A673 (cell line): Measurements from ENCODE around the gene TP53I11. TPM values are rescaled to one million over a fixed set of nuclear protein-coding genes. Genes with fewer than 3 reads are reported as not detected.

Experiments used
- BruUV-seq: library from RNA; stranded (reverse); fragments of 400-500 nt; replicated peaks from 2 replicates; lab custom pipeline; 2021; lab: Mats Ljungman, UMichigan
- CTCF ChIA-PET: fragments of 300-600 bp; sonication (Branson Sonifier 250); formaldehyde crosslinking; loops from one replicate; lab custom pipeline; 2022; ENCODE audit warnings: antibody characterized with exemption; lab: Charles Lee
- POLR2A ChIA-PET: fragments of 300-600 bp; sonication (Branson Sonifier 250); formaldehyde crosslinking; loops from one replicate; lab custom pipeline; 2022; ENCODE audit warnings: antibody characterized with exemption; ENCODE audit not compliant: low non-redundant PET; lab: Charles Lee
- DNase-seq: peaks from one replicate; pipeline ENCODE4 v3.0.0-alpha.2; 2015; ENCODE audit warnings: low spot score
- H3K27ac ChIP-seq: fragments of 200-600 bp; sonication (generic); 2 replicates; pipeline ENCODE4 v1.5.1; 2016; ENCODE audit warnings: mixed run types, low read depth, mild to moderate bottlenecking, mixed read lengths, antibody characterized with exemption, low read length; ENCODE audit not compliant: poor library complexity, severe bottlenecking
- H3K27me3 ChIP-seq: fragments of 200-600 bp; sonication (generic); replicated peaks from 2 replicates; pipeline ENCODE4 v1.6.1; 2017; ENCODE audit warnings: mixed run types, low read depth, mild to moderate bottlenecking, mixed read lengths, antibody characterized with exemption, low read length; ENCODE audit not compliant: insufficient read depth, poor library complexity
- H3K36me3 ChIP-seq: fragments of 200-600 bp; sonication (generic); 2 replicates; pipeline ENCODE4 v1.6.1; 2016; ENCODE audit warnings: mixed run types, mild to moderate bottlenecking, mixed read lengths, antibody characterized with exemption, low read length; ENCODE audit not compliant: insufficient read depth, poor library complexity, severe bottlenecking
- H3K4me1 ChIP-seq: fragments of 200-600 bp; sonication (generic); 2 replicates; pipeline ENCODE4 v1.6.1; 2017; ENCODE audit warnings: mixed run types, mild to moderate bottlenecking, mixed read lengths, antibody characterized with exemption, low read length; ENCODE audit not compliant: insufficient read depth, poor library complexity, severe bottlenecking
- H3K4me3 ChIP-seq: fragments of 200-600 bp; sonication (generic); 2 replicates; pipeline ENCODE4 v1.5.1; 2016; ENCODE audit warnings: low read depth, mixed run types, mild to moderate bottlenecking, mixed read lengths, low read length; ENCODE audit not compliant: poor library complexity, severe bottlenecking
- H3K9me3 ChIP-seq: fragments of 200-600 bp; sonication (generic); 2 replicates; pipeline ENCODE4 v1.6.1; 2016; ENCODE audit warnings: mixed run types, low read depth, mild to moderate bottlenecking, mixed read lengths, antibody characterized with exemption, low read length; ENCODE audit not compliant: poor library complexity, severe bottlenecking
- CTCF ChIP-seq: fragments of 300-800, 200-600 bp; sonication (generic); conservative IDR thresholded peaks from 2 replicates; pipeline ENCODE4 v1.5.1; 2017; ENCODE audit warnings: low read depth, mild to moderate bottlenecking, antibody characterized with exemption, low read length, moderate library complexity, mixed read lengths
- EZH2 ChIP-seq: fragments of 200-600 bp; sonication (generic); IDR thresholded peaks from 2 replicates; pipeline ENCODE4 v1.6.1; 2017; ENCODE audit warnings: borderline replicate concordance, low read depth, mild to moderate bottlenecking, mixed read lengths, antibody characterized with exemption, low read length; ENCODE audit not compliant: poor library complexity, severe bottlenecking
- intact Hi-C: fragments of 100-400 bp; cut with micrococcal nuclease; formaldehyde crosslinking; loops from one replicate; pipeline ENCODE4 v1.10.0; 2022; ENCODE audit not compliant: unreplicated experiment
- total RNA-seq: library from RNA; stranded (reverse); gene quantifications from 2 replicates; pipeline ENCODE4 v1.2.3, GENCODE V29; 2021

The TP53I11 gene
- total RNA-seq, 1 experiment from 2014 or later, result 52.0 TPM

GRCh38 chr11:44942029-44942955 lies 8.4 kb downstream of the TP53I11 start:
- H3K27me3 ChIP-seq, result no peaks in the 10 kb centered on the region
- intact Hi-C loops, result no loop called here
- no peak overlapping the region for H3K27ac ChIP-seq
- POLR2A ChIA-PET, result no interaction called here
- TF ChIP-seq CTCF (no peak), EZH2 (no peak)
- H3K4me3 ChIP-seq, result no peak overlapping the region
- CTCF ChIA-PET, result interaction anchor here (1.3 to 6.3 kb wide), 2 partner anchors 162 to 168 kb away, joined by 5 to 299 read pairs; no protein-coding TSS in a partner anchor
- no peak for DNase-seq
- no TSS peak for BruUV-seq
- no peaks in the 10 kb centered on the region for H3K9me3 ChIP-seq
- H3K36me3 ChIP-seq, result no peaks in the 10 kb centered on the region
- peaks cover 5% of the 10 kb centered on the region for H3K4me1 ChIP-seq

- Histone ChIP-seq H3K27me3 (no peaks in the 10 kb centered on the region), H3K36me3 (no peaks in the 10 kb centered on the region), H3K27ac (no peak overlapping the region), H3K4me1 (peaks cover 5% of the 10 kb centered on the region), H3K9me3 (no peaks in the 10 kb centered on the region), H3K4me3 (no peak overlapping the region)
- no TSS peak for BruUV-seq
- ChIA-PET POLR2A (no interaction called here), CTCF (interaction anchor here (1.5 to 6.3 kb wide), 2 partner anchors 14 to 163 kb away, joined by 7 to 299 read pairs; no protein-coding TSS in a partner anchor)
- no peak for DNase-seq
- TF ChIP-seq CTCF, result no peak
- TF ChIP-seq EZH2, result no peak
- intact Hi-C loops, result no loop called here
Measured at GRCh38 chr11:44941259-44942021, 9.2 kb downstream of the TP53I11 start.

GRCh38 chr11:44940835-44941234 lies 9.8 kb downstream of the TP53I11 start:
- no TSS peak for BruUV-seq
- Histone ChIP-seq H3K27me3 (no peaks in the 10 kb centered on the region), H3K4me3 (no peak overlapping the region), H3K4me1 (peaks cover 5% of the 10 kb centered on the region), H3K36me3 (no peaks in the 10 kb centered on the region), H3K9me3 (no peaks in the 10 kb centered on the region), H3K27ac (no peak overlapping the region)
- intact Hi-C loops, result no loop called here
- ChIA-PET POLR2A (no interaction called here), CTCF (interaction anchor here (1.5 to 6.3 kb wide), 2 partner anchors 14 to 163 kb away, joined by 7 to 299 read pairs; no protein-coding TSS in a partner anchor)
- TF ChIP-seq EZH2 (no peak), CTCF (no peak)
- no peak for DNase-seq
